Panc1 (cell line): ENCODE results near the gene LMBRD2. TPM values are rescaled to one million over a fixed set of nuclear protein-coding genes. Genes with fewer than 3 reads are reported as not detected.

Source experiments
- ATAC-seq: fragments of 200-7000 bp; cut with Tn5 transposase; 2 replicates; pipeline ENCODE4 v1.9.1; 2020; ENCODE audit warnings: mild to moderate bottlenecking, moderate library complexity
- BruUV-seq: library from RNA; stranded (reverse); fragments of 400-500 nt; replicated peaks from 2 replicates; lab custom pipeline; 2021; lab: Mats Ljungman, UMichigan
- CTCF ChIA-PET: fragments of 300-600 bp; sonication (Branson Sonifier 250); formaldehyde crosslinking; loops from one replicate; lab custom pipeline; 2022; ENCODE audit warnings: antibody characterized with exemption; lab: Charles Lee
- POLR2A ChIA-PET: fragments of 300-600 bp; sonication (Branson Sonifier 250); formaldehyde crosslinking; loops from one replicate; lab custom pipeline; 2022; ENCODE audit warnings: antibody characterized with exemption; lab: Charles Lee
- DNase-seq: peaks from one replicate; pipeline ENCODE4 v3.0.0-alpha.2; 2010; ENCODE audit warnings: low read depth, low spot score
- H3K27ac ChIP-seq: 2 replicates; pipeline ENCODE4 v1.5.1; 2011; ENCODE audit warnings: mild to moderate bottlenecking, low read length, inconsistent platforms
- H3K27me3 ChIP-seq: fragments of 200-500 bp; sonication (Bioruptor generic); 2 replicates; pipeline ENCODE4 v1.6.0; 2014; ENCODE audit warnings: low read length, inconsistent platforms; ENCODE audit not compliant: control insufficient read depth, insufficient read depth
- H3K36me3 ChIP-seq: fragments of 200-500 bp; sonication (Bioruptor generic); 2 replicates; pipeline ENCODE4 v1.5.1; 2014; ENCODE audit warnings: inconsistent platforms, mild to moderate bottlenecking, low read length, moderate library complexity; ENCODE audit not compliant: control insufficient read depth, insufficient read depth
- H3K4me1 ChIP-seq: 2 replicates; pipeline ENCODE4 v1.5.1; 2011; ENCODE audit warnings: inconsistent platforms, mild to moderate bottlenecking, low read length, moderate library complexity; ENCODE audit not compliant: control insufficient read depth, insufficient read depth
- H3K4me3 ChIP-seq, 2 experiments: 2 replicates each; pipeline ENCODE4 v1.5.1; 2011 to 2012; ENCODE audit warnings: low read depth in 2 of 2, low read length in 2 of 2, mild to moderate bottlenecking in 2 of 2, inconsistent platforms in 1 of 2, moderate library complexity in 1 of 2
- H3K9me3 ChIP-seq: fragments of 200-500 bp; sonication (Bioruptor generic); 2 replicates; pipeline ENCODE4 v1.5.1; 2014; ENCODE audit warnings: low read depth, mild to moderate bottlenecking, inconsistent platforms, low read length, moderate library complexity; ENCODE audit not compliant: control insufficient read depth, insufficient read depth
- CTCF ChIP-seq: fragments of 450-650 bp; IDR thresholded peaks from 2 replicates; pipeline ENCODE4 v1.5.1; 2017; ENCODE audit warnings: mild to moderate bottlenecking
- POLR2AphosphoS5 ChIP-seq: IDR thresholded peaks from 2 replicates; pipeline ENCODE4 v1.6.1; 2012; ENCODE audit warnings: mild to moderate bottlenecking, low read depth, low read length, moderate library complexity
- REST ChIP-seq, 2 experiments: IDR thresholded peaks; 2 replicates each; pipeline ENCODE4 v1.6.1; 2011 to 2012; ENCODE audit warnings: low read depth in 2 of 2, control low read depth in 1 of 2, low read length in 1 of 2, mild to moderate bottlenecking in 1 of 2, moderate library complexity in 1 of 2; ENCODE audit not compliant: insufficient read depth in 1 of 2
- SIN3A ChIP-seq: IDR thresholded peaks from 2 replicates; pipeline ENCODE4 v1.6.1; 2012; ENCODE audit warnings: low read depth, mild to moderate bottlenecking, low read length, moderate library complexity, borderline replicate concordance; ENCODE audit not compliant: insufficient read depth
- TCF7L2 ChIP-seq: IDR thresholded peaks from 2 replicates; pipeline ENCODE4 v1.6.1; 2011; ENCODE audit warnings: mild to moderate bottlenecking, low read depth, low read length, inconsistent platforms
- in situ Hi-C: cut with HindIII; loops from 2 replicates; pipeline ENCODE4 v1.10.0; 2016; ENCODE audit warnings: low sequenced_read_pairs, low pct_unique_long_range_greater_than_20kb
- intact Hi-C: fragments of 100-400 bp; cut with micrococcal nuclease; formaldehyde crosslinking; loops from one replicate; pipeline ENCODE4 v1.10.0; 2022; ENCODE audit not compliant: unreplicated experiment
- total RNA-seq: library from RNA; stranded (reverse); gene quantifications from one replicate; pipeline ENCODE4 v1.2.1, GENCODE V29; 2021; ENCODE audit not compliant: unreplicated experiment

LMBRD2 gene
- total RNA-seq, 1 experiment from 2014 or later, result 7.1 TPM

- in situ Hi-C loops, result no loop called here
- BruUV-seq, result TSS peak; percentile 82
These were observed 924 bp upstream of the LMBRD2 start for GRCh38 chr5:36152324-36153297.

More at GRCh38 chr5:36152324-36153297, 924 bp upstream of the LMBRD2 start:
- Histone ChIP-seq H3K36me3 (peaks cover 9% of the 10 kb centered on the region), H3K9me3 (no peaks in the 10 kb centered on the region), H3K4me3 (peak overlapping the region; percentile 79 to 97), H3K4me1 (peaks cover 10% of the 10 kb centered on the region; the same call in 1 of the 2 replicates), H3K27ac (peak overlapping the region; percentile 97), H3K27me3 (no peaks in the 10 kb centered on the region)
- ChIA-PET POLR2A (no interaction called here), CTCF (no interaction called here)
- no peak for DNase-seq
- intact Hi-C loops, result no loop called here
- 0 out of 2 replicates have a peak, but pooled peaks have one; percentile 30 for ATAC-seq
- TF ChIP-seq CTCF (no peak), POLR2AphosphoS5 (no peak), SIN3A (no peak), REST (IDR thresholded peaks at IDR 0.05; ENCODE audit: insufficient read depth in 1 of 2, low read depth in 2 of 2, low read length in 1 of 2) (no peak), TCF7L2 (no peak)
